Neural crest cell (in vitro differentiated cells): Measurements from ENCODE around the gene ITSN1. TPM values are rescaled to one million over a fixed set of nuclear protein-coding genes. Genes with fewer than 3 reads are reported as not detected.

ENCODE experiments used
- DNase-seq: peaks from one replicate; pipeline ENCODE4 v3.0.0; 2021; ENCODE audit warnings: low read depth, mixed read lengths, low spot score
- H3K27ac Mint-ChIP-seq: one replicate; pipeline ENCODE4 v1.8.0; 2021; ENCODE audit warnings: mild to moderate bottlenecking, mixed read lengths; ENCODE audit not compliant: unreplicated experiment
- H3K27me3 Mint-ChIP-seq: 2 replicates; pipeline ENCODE4 v1.8.0; 2021; ENCODE audit warnings: low read depth, mild to moderate bottlenecking, mixed read lengths
- H3K36me3 Mint-ChIP-seq: 2 replicates; pipeline ENCODE4 v1.8.0; 2021; ENCODE audit warnings: low read depth, mild to moderate bottlenecking, mixed read lengths
- H3K4me1 Mint-ChIP-seq: 2 replicates; pipeline ENCODE4 v1.8.0; 2021; ENCODE audit warnings: mixed read lengths
- H3K4me3 Mint-ChIP-seq: one replicate; pipeline ENCODE4 v1.8.0; 2021; ENCODE audit warnings: mild to moderate bottlenecking, mixed read lengths
- H3K9me3 Mint-ChIP-seq: 2 replicates; pipeline ENCODE4 v1.8.0; 2021; ENCODE audit warnings: mixed read lengths
- total RNA-seq: library from RNA; stranded (reverse); gene quantifications from 2 replicates; pipeline ENCODE4 v1.2.1, GENCODE V29; 2021
- TF ChIP-seq, protein P1 (sequence below): fragments of 200-600 bp; sonication (generic); conservative IDR thresholded peaks from 2 replicates; pipeline ENCODE4 v1.5.0; 2021; ENCODE audit warnings: antibody characterized with exemption, mild to moderate bottlenecking

ITSN1 gene
- total RNA-seq, 1 donor from 2014 or later = 62.7 TPM

DNA sequence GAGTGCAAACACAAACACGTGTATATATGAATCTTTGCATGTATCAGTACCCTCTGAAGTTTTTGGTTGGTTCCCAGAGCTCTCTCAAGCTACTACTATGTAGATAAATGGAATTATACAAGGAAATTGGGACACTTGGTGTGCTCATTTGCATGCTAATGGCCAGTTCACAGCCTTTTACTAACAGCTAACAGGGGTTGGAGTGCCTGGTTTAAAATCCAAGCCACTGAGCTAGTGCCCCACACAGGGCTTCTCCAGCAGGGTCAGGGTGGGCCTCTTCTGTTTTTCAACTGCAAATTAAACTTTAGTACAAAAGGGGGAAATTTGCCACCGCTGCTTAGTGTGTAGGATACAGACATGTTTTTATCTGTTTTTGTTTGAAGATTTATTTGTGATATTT is 152.3 kb downstream of the ITSN1 start:
- no peak for DNase-seq
- Mint-ChIP-seq H3K4me3 (no peak overlapping the region), H3K27ac (no peak overlapping the region), H3K27me3 (no peaks in the 10 kb centered on the region), H3K9me3 (no peaks in the 10 kb centered on the region), H3K36me3 (peaks cover 30% of the 10 kb centered on the region), H3K4me1 (peaks cover 20% of the 10 kb centered on the region)
- TF ChIP-seq, protein P1, sequence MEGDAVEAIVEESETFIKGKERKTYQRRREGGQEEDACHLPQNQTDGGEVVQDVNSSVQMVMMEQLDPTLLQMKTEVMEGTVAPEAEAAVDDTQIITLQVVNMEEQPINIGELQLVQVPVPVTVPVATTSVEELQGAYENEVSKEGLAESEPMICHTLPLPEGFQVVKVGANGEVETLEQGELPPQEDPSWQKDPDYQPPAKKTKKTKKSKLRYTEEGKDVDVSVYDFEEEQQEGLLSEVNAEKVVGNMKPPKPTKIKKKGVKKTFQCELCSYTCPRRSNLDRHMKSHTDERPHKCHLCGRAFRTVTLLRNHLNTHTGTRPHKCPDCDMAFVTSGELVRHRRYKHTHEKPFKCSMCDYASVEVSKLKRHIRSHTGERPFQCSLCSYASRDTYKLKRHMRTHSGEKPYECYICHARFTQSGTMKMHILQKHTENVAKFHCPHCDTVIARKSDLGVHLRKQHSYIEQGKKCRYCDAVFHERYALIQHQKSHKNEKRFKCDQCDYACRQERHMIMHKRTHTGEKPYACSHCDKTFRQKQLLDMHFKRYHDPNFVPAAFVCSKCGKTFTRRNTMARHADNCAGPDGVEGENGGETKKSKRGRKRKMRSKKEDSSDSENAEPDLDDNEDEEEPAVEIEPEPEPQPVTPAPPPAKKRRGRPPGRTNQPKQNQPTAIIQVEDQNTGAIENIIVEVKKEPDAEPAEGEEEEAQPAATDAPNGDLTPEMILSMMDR = no peak

DNA sequence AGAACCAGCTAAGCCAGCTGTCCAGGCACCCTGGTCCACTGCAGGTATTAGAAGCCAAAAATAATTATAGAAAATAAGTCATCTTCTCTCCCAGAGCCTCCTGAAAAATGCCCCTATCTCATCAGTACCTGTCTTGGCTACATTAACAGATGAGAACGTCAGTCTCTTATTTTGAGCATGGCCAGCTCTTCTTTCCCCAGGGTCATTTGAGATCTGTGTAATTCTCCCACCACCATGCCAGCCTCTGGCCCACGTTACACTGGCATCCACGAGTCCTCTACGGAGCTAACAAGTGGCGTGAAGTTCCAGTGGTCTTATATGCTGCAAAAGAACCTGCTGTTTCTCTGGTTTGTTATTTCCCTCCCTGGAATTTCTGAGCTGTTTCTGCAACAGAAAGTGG is 155.3 kb downstream of the ITSN1 start:
- no peaks in the 10 kb centered on the region for H3K27me3 Mint-ChIP-seq
- no peaks in the 10 kb centered on the region for H3K9me3 Mint-ChIP-seq
- peaks cover 30% of the 10 kb centered on the region for H3K36me3 Mint-ChIP-seq
- no peak for DNase-seq
- peaks cover 27% of the 10 kb centered on the region for H3K4me1 Mint-ChIP-seq
- TF ChIP-seq, protein P1 = no peak
- no peak overlapping the region for H3K27ac Mint-ChIP-seq
- H3K4me3 Mint-ChIP-seq = no peak overlapping the region

DNA sequence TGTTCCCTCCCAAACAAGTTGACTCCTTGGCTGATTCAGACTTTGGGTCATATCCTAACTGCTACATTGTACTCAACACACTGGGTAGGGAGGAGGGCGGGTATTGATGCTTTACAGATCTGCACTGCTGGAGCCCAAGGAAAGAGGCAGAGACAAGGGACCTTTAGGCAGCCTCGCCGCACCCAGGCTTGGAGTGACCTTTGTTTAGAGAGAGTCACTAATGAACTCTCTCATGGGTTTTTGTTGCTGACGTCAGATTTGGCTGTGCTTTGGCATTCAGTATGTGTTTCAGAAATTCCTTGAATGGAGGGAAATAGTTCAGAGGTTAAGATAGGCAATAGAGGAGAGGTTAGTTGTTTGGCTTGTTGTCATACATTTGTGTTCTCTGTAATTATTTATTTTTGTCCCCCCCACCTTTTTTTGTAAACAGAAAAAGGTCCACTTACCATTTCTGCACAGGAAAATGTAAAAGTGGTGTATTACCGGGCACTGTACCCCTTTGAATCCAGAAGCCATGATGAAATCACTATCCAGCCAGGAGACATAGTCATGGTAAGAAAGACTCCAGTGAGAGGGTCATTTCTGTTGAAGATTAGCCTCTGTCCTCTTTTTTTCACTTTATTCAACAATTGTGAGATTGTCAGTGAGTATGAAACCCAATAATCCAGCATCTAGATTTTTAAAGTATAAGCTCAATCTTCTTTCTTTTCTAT is 157.2 kb downstream of the ITSN1 start:
- TF ChIP-seq, protein P1 = no peak
- no peak overlapping the region for H3K4me3 Mint-ChIP-seq
- H3K27me3 Mint-ChIP-seq = no peaks in the 10 kb centered on the region
- H3K4me1 Mint-ChIP-seq = peaks cover 22% of the 10 kb centered on the region
- no peak for DNase-seq
- H3K27ac Mint-ChIP-seq = no peak overlapping the region
- H3K36me3 Mint-ChIP-seq = peaks cover 12% of the 10 kb centered on the region
- H3K9me3 Mint-ChIP-seq = no peaks in the 10 kb centered on the region

DNA sequence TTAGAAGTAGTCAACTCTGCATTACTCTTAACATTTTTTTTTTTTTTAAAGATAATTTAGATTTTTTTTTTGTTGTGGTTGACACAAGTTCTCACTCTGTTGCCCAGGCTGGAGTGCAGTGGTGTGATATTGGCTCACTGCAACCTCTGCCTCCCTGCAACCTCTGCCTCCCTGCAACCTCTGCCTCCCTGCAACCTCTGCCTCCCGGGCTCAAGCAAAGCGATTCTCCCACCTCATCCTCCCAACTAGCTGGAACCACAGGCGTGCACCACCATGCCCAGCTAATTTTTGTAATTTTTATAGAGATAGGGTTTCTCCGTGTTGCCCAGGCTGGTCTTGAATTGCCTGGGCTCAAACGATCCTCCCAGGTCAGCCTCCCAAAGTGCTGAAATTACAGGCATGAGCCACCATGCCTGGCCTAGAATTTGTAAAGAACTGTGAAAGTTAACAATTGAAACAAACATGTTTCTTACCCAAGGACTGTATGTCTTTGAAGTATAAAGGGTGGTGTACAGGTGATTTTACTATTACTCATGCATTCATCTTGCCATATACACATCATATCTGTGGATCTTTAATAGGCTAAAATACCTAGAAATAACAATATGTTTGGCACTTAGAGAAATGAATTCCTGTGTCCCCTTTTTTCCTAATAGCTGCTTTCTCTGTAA is 158.6 kb downstream of the ITSN1 start:
- Mint-ChIP-seq H3K4me1 (peaks cover 20% of the 10 kb centered on the region), H3K27me3 (no peaks in the 10 kb centered on the region), H3K27ac (no peak overlapping the region), H3K36me3 (peaks cover 19% of the 10 kb centered on the region), H3K4me3 (no peak overlapping the region), H3K9me3 (no peaks in the 10 kb centered on the region)
- TF ChIP-seq, protein P1 = no peak
- no peak for DNase-seq

DNA sequence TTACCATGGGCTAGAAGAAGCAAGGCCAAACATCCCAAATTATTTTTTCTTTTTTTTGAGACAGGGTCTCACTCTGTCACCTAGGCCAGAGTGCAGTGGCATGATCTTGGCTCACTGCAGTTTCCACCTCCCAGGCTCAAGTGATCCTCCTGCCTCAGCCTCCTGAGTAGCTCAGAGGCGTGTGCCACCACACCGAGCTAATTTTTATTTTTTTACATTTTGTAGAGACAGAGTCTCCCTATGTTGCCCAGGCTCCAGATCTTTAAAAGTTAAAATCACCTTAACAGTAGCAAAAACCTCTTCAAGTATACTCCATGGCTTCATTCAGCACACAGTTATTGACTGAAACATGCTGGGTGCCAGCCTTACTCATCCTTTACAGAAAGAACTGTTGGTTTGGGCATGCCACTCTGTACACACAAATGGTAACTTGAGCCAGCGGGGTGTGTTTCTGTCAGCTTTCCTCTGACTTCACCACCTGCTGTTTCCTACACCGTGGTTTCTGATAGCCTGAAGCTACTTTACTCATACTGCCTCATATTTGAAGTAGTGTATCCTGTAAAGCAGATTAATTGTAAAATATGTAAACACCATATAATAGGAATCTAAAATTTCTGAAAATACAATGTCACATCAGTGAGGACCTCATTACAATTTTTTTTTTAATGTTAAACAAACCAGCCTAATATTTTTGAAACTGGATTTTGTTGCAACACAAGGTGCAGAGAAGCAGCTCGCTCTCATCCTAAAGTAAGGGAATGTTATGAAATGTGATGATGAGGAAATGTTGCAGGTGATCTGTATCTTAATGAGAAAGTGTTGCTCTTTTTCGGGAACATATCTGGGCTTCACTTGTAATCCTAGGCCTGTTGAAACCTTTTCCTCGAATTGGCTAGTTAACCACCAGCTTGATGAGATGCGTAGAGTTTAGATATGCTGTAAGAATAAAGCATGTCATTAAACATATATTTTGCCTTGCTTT is 159.4 kb downstream of the ITSN1 start:
- Mint-ChIP-seq H3K36me3 (peaks cover 19% of the 10 kb centered on the region), H3K4me3 (no peak overlapping the region), H3K27me3 (no peaks in the 10 kb centered on the region), H3K27ac (no peak overlapping the region), H3K4me1 (peaks cover 20% of the 10 kb centered on the region), H3K9me3 (no peaks in the 10 kb centered on the region)
- DNase-seq = no peak
- TF ChIP-seq, protein P1 = no peak
